ENCODE data around the gene WASF2.

The WASF2 gene

GRCh38 chr1:27357281-27358037, 132.5 kb downstream of the WASF2 start:
- peak overlapping the region; percentile 37 for H3K27ac ChIP-seq (ENCODE audit: low read depth, low read length, poor library complexity, severe bottlenecking)
- no peaks in the 10 kb centered on the region for H4K20me1 ChIP-seq (ENCODE audit: insufficient read depth, low read length)
- H3K79me2 ChIP-seq (ENCODE audit: insufficient read depth, low read length), result no peaks in the 10 kb centered on the region
- no peaks in the 10 kb centered on the region for H3K9me3 ChIP-seq (ENCODE audit: low read length)
- no peaks in the 10 kb centered on the region for H3K36me3 ChIP-seq (ENCODE audit: insufficient read depth, low read length)
- H2AFZ ChIP-seq (ENCODE audit: low read length), result no peak overlapping the region
- no peaks in the 10 kb centered on the region for H3F3A ChIP-seq (ENCODE audit: insufficient read depth, low read length)
- TF ChIP-seq, protein P1, sequence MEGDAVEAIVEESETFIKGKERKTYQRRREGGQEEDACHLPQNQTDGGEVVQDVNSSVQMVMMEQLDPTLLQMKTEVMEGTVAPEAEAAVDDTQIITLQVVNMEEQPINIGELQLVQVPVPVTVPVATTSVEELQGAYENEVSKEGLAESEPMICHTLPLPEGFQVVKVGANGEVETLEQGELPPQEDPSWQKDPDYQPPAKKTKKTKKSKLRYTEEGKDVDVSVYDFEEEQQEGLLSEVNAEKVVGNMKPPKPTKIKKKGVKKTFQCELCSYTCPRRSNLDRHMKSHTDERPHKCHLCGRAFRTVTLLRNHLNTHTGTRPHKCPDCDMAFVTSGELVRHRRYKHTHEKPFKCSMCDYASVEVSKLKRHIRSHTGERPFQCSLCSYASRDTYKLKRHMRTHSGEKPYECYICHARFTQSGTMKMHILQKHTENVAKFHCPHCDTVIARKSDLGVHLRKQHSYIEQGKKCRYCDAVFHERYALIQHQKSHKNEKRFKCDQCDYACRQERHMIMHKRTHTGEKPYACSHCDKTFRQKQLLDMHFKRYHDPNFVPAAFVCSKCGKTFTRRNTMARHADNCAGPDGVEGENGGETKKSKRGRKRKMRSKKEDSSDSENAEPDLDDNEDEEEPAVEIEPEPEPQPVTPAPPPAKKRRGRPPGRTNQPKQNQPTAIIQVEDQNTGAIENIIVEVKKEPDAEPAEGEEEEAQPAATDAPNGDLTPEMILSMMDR (IDR thresholded peaks at IDR 0.05; ENCODE audit: low read length), result peak; percentile 87
- no peak for TF ChIP-seq EZH2 (IDR thresholded peaks at IDR 0.05; ENCODE audit: borderline replicate concordance, low read length)
- peak overlapping the region; percentile 56; the same call in 1 of the 2 replicates for H3K9ac ChIP-seq (ENCODE audit: low read length)
- H3K27me3 ChIP-seq (ENCODE audit: insufficient read depth, low read length), result no peaks in the 10 kb centered on the region; the same call in 1 of the 2 replicates
- H3K4me1 ChIP-seq (ENCODE audit: insufficient read depth, low read length, severe bottlenecking), result peaks cover 43% of the 10 kb centered on the region
- H3K9me2 ChIP-seq (ENCODE audit: low read depth, low read length), result no peaks in the 10 kb centered on the region
- peak overlapping the region; percentile 58 for H3K4me3 ChIP-seq (ENCODE audit: low read depth, low read length, poor library complexity, severe bottlenecking)
- peak overlapping the region; percentile 82 for H3K4me2 ChIP-seq (ENCODE audit: low read length)

- H3K27me3 ChIP-seq (ENCODE audit: insufficient read depth, low read length), result no peaks in the 10 kb centered on the region; the same call in 1 of the 2 replicates
- peak overlapping the region; percentile 82 for H3K4me2 ChIP-seq (ENCODE audit: low read length)
- H3K36me3 ChIP-seq (ENCODE audit: insufficient read depth, low read length), result no peaks in the 10 kb centered on the region
- TF ChIP-seq EZH2 (IDR thresholded peaks at IDR 0.05; ENCODE audit: borderline replicate concordance, low read length), result no peak
- TF ChIP-seq, protein P1 (IDR thresholded peaks at IDR 0.05; ENCODE audit: low read length), result no peak
- H3K9ac ChIP-seq (ENCODE audit: low read length), result peak overlapping the region; percentile 56; the same call in 1 of the 2 replicates
- no peaks in the 10 kb centered on the region for H4K20me1 ChIP-seq (ENCODE audit: insufficient read depth, low read length)
- H3K4me3 ChIP-seq (ENCODE audit: low read depth, low read length, poor library complexity, severe bottlenecking), result peak overlapping the region; percentile 58
- no peaks in the 10 kb centered on the region for H3K79me2 ChIP-seq (ENCODE audit: insufficient read depth, low read length)
- peak overlapping the region; percentile 37 for H3K27ac ChIP-seq (ENCODE audit: low read depth, low read length, poor library complexity, severe bottlenecking)
- H2AFZ ChIP-seq (ENCODE audit: low read length), result no peak overlapping the region
- no peaks in the 10 kb centered on the region for H3F3A ChIP-seq (ENCODE audit: insufficient read depth, low read length)
- no peaks in the 10 kb centered on the region for H3K9me3 ChIP-seq (ENCODE audit: low read length)
- peaks cover 43% of the 10 kb centered on the region for H3K4me1 ChIP-seq (ENCODE audit: insufficient read depth, low read length, severe bottlenecking)
- no peaks in the 10 kb centered on the region for H3K9me2 ChIP-seq (ENCODE audit: low read depth, low read length)
Measured at GRCh38 chr1:27356619-27357280, 133.2 kb downstream of the WASF2 start.

- H2AFZ ChIP-seq (ENCODE audit: low read length), result no peak overlapping the region
- no peaks in the 10 kb centered on the region for H3K36me3 ChIP-seq (ENCODE audit: insufficient read depth, low read length)
- H3K27me3 ChIP-seq (ENCODE audit: insufficient read depth, low read length), result no peaks in the 10 kb centered on the region; the same call in 1 of the 2 replicates
- no peaks in the 10 kb centered on the region for H3K9me2 ChIP-seq (ENCODE audit: low read depth, low read length)
- peak overlapping the region; percentile 82 for H3K4me2 ChIP-seq (ENCODE audit: low read length)
- no peaks in the 10 kb centered on the region for H3K79me2 ChIP-seq (ENCODE audit: insufficient read depth, low read length)
- peak overlapping the region; percentile 56; the same call in 1 of the 2 replicates for H3K9ac ChIP-seq (ENCODE audit: low read length)
- no peaks in the 10 kb centered on the region for H3K9me3 ChIP-seq (ENCODE audit: low read length)
- H3F3A ChIP-seq (ENCODE audit: insufficient read depth, low read length), result no peaks in the 10 kb centered on the region
- H4K20me1 ChIP-seq (ENCODE audit: insufficient read depth, low read length), result no peaks in the 10 kb centered on the region
- H3K4me1 ChIP-seq (ENCODE audit: insufficient read depth, low read length, severe bottlenecking), result peaks cover 43% of the 10 kb centered on the region
- peak overlapping the region; percentile 37 for H3K27ac ChIP-seq (ENCODE audit: low read depth, low read length, poor library complexity, severe bottlenecking)
- TF ChIP-seq EZH2 (IDR thresholded peaks at IDR 0.05; ENCODE audit: borderline replicate concordance, low read length), result no peak
- TF ChIP-seq, protein P1 (IDR thresholded peaks at IDR 0.05; ENCODE audit: low read length), result no peak
- H3K4me3 ChIP-seq (ENCODE audit: low read depth, low read length, poor library complexity, severe bottlenecking), result peak overlapping the region; percentile 58
Measured at GRCh38 chr1:27356277-27356618, 133.7 kb downstream of the WASF2 start.

Data from OCI-LY1 (cell line).